ENCODE data around the gene IER3.
A peak's percentile ranks its signal among the peaks of the same experiment; 100 is the strongest.

IER3 gene

DNA sequence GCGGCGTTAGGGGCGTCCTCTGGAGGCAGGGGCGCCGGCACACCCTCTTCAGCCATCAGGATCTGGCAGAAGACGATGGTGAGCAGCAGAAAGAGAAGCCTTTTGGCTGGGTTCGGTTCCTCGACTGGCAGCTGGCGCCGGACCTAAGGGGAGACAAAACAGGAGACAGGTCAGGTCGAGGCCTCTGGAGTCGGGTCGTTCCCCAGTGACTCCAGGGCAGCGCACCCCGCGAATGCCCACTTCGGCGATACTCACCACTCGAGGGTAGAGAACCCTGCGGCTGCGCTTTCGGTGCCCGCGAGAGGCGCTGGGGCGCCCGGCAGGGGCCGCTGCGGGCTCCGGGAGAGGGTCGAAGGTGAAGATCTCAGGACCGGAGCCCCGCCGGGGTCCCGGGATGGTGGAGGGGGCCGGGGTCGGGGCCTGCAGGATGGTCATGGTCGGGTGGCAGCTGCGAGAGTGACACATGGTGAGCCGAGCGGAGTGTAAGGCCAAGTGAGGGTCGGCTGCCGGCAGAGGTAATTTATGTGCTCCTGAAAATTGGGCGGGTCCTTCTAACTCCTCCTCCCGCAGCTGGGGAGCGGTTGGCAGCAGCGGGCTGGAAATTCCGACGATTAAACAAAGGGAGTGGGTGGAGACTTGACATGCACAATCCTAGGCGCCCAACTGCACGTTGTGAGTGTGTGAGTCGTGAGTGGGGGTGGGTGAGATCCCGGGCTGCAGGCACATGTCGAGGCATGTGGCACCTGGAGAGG lies at the start of gene IER3:
Gene IER3 (minus strand): TSS at position 494 of the 752 bp plus-strand sequence. CDS start 29 bp downstream, at position 465.
- DNase-seq, result peak; percentile 89 to 92

DNA sequence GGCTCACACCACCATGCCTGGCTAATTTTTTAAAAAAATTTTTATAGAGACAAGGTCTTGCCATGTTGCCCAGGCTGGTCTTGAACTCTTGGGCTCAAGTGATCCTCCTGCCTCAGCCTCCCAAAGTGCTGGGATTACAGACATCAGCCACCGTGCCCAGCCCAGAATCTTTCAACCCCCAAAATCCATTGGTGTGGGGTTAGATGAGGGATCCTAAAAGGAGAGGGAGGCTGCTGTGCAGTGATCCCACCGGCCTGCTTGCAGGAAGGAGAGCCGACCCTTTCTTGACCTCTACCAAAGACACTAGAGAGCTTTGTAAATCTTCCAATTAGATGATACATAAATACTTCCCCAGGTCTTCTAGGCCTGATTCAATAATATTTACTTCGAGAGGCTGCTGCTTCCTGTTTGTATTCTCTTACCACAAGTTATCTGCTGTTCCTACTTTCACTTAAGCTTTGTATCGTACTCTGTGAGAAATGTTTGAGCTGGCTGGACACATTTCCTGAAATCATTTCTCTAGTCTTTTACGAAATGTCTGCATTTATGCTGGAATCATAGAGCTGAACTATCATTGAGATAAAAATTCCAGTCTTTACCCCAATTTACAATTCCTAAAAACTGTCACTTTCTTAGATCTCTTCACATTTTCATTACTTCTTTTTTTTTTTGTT lies 49.3 kb upstream of the IER3 start:
- no peak for DNase-seq

DNA sequence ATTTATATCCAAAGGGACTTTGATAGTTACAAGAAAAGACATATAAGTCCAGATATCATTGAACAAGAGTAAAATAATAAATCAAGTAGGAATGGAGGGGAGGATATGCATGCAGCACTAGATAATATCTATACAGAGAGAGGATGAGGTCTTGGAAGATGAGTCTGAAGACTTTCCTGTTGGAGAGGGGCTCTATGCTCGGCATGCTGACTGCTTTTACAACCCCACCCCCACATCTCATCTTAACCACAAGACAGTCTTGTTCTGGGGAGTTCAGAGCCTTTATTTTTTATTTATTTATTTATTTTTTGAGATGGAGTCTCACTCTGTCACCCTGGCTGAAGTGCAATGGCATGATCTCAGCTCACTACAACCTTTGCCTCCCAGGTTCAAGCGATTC lies 48.4 kb upstream of the IER3 start:
- DNase-seq, result no peak

DNA sequence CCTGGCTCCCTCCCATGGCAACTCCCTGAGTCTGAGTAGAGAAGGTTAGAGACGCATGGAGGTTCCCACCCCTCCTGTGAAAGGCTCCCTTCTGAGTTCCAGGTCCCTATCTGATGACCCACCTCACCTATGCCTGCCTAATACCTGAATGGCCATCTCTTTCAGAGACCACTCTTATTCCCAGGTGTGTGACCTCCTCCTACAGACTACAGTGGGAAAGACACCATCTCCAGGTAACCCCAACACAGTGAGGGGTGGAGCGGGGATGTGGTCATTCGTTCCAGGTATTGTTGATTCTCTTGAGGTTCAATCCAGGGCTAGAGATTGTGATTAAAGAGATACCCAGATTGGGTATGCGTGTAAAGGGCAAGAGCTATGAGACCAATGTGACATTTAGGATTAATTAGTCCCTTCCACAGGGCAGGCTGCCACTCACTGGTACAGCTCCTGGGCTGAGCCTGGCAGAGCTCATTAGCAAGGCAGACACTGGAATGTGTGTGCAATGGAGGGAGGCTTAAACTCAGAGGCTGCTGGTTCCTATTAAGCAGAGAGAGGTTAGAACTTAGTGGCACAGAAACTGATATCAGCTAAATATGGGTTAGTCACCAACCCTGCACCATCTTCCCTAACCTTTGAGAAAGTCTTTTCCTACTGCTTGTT lies 46.5 kb upstream of the IER3 start:
- no peak for DNase-seq

GRCh38 chr6:30789606-30790005 lies 45.3 kb upstream of the IER3 start:
- DNase-seq, result no peak

DNA sequence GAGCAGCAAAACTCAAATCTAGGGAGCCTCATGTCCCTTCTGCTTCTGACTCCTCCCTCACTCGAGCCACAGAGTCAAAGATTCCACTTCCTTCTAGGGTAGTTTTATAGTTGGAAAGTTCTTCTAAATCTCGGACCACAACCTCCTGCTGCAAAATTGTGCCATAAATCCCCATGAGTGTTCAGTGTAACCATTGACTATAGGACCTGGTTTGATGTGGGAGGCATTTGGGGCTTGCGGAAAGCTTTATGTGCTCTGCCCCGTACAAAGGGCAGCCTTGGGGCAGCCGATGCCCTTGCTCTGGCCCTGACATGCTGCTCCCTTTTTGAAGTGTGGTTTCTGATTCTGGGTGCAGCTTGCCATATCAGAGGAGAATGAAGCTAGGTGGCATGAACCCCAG lies 43.6 kb upstream of the IER3 start:
- no peak for DNase-seq

DNA sequence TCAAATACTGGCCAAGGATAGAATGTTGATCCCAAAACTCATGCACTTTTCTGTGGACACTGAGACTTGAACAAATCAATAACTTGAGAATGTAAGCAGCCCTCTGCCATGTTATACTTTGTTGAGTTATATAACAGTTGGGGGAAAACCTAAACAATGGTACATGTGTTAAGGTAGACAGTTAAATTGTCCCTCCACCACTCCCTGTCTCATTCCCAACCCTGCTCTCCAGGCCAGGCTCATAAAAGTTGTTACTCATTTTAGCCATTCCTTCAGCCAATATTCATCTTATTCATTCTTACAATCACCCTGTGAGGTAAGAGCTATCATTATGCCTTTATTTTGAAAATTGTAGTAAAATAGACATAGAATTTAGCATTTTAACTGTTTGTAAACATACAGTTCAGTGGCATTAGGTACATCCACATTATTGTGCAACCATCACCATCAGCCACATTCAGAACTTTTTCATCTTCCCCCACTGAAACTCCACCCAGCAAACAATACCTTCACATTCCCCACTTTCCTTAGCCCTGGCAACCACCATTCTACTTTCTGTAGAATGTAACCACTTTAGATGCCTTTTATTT lies 38.2 kb upstream of the IER3 start:
- no peak for DNase-seq

DNA sequence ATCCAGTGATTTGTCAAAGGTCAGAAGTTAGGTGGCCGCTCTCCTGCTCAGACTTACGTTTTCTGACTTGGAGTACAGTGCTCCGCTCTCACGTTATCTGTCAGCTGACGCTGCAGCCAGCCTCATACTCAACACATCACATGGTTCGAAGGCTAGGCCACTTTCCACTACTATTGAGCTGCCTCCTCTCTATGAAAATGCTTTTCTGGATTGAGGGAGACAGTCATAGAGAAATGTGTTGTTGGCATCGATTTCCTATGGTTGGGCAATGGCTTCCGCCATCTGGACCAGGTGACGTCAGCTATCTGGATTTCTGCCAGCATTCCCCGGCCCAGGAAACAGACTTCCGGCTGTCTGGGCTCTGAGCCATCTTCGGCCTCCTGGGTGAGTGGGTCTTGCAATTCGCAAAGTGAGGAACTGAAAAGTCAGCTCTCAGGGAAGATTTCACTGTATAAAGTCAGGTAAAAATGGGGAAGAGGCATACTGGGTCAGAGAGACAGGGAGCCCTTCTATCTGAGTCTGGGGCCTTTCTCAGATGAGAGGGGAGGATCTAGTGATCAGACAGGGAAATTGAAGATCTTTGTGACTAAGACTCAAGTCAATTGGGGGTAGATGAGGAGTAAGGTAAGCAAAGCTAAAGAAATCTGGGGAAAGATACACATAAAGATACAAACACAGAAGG lies 37.5 kb upstream of the IER3 start:
- peak; percentile 50 to 59 for DNase-seq

- DNase-seq, result no peak
Measured at GRCh38 chr6:30781395-30781742, 37.0 kb upstream of the IER3 start.

GRCh38 chr6:30780642-30780920 lies 36.2 kb upstream of the IER3 start:
- no peak for DNase-seq

GRCh38 chr6:30779850-30780641 lies 35.7 kb upstream of the IER3 start:
- no peak for DNase-seq

DNA sequence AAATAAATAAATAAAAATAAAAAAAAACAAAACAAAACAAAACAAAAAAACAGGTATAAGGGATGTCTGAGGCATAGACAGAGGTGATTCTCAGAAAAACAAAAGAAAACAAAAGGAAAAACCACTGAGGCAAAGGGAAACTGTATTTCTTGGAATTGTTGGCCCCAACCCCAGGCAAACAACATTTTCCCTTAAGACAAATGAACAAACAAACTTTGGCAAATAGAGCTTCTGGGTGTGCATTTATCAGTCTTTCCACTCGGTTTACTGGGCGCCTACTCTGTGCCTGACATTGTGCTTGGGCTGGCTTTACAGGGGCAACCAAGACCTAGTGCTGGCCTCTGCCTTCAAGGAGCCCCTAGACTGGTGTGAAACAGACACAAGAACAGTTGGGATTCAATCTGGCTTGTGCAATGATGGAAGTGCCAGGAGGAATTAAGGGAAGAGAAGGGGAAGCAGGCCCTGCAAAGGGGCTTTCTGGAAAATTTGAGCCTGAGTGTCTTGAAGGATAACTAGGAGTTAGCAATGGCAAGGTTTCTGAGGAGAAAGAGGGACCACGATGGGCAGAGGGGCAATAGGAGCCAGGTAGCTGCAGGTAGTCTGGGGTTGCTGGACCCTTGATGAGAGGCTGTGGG lies 33.8 kb upstream of the IER3 start:
- no peak for DNase-seq

- no peak for DNase-seq
Measured at GRCh38 chr6:30777155-30777485, 32.8 kb upstream of the IER3 start.

- DNase-seq, result no peak
Measured at GRCh38 chr6:30776390-30777154, 32.2 kb upstream of the IER3 start.

GRCh38 chr6:30775104-30775503 lies 30.8 kb upstream of the IER3 start:
- no peak for DNase-seq

- no peak for DNase-seq
Measured at GRCh38 chr6:30774701-30775100, 30.4 kb upstream of the IER3 start.

DNA sequence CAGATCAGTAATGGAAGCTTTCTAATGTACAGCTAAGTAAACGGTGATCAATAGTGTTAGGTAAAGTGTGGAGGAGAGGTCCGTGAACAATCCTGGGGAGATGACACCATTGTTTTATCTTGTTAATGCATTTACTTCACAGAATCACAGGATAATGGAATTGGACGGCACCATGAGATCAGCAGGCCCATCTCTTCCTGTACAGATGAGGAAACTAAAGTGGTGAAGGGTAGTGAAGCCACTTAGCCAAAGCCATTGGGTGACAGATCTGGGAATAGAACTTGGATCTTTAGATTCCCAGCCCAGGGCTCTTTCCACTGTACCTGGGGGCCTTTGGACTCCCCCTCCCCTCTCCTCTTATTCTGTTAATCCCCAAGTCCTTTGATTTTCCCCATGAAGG lies 26.2 kb upstream of the IER3 start:
- DNase-seq, result no peak

- DNase-seq, result no peak
Measured at GRCh38 chr6:30769853-30770524, 25.6 kb upstream of the IER3 start.

- peak; percentile 85 to 91 for DNase-seq
Measured at GRCh38 chr6:30769088-30769852, 24.9 kb upstream of the IER3 start.

- DNase-seq, result no peak
Measured at GRCh38 chr6:30768634-30769087, 24.3 kb upstream of the IER3 start.

All from activated CD4-positive, alpha-beta T cell treated with anti-CD3 and anti-CD28 coated beads, Interleukin-2, amount 50 U/mL, for 48 hours (primary cell).